Mucosa of rectum (tissue), 2 donors: ENCODE results near the gene HES2.
"Not testable (repeated sequence)": the region's sequence is repeated elsewhere in the genome, so short reads cannot be mapped to it uniquely, and the experiment has no call there.

Experiments
- H3K27ac ChIP-seq, 2 donors: one replicate each; pipeline ENCODE4 v1.7.0; 2013; ENCODE audit warnings: inconsistent platforms in 2 of 2, low read depth in 2 of 2, low read length in 2 of 2
- H3K27me3 ChIP-seq, 2 donors: one replicate each; pipeline ENCODE4 v1.7.0; 2013; ENCODE audit warnings: low read length in 2 of 2; ENCODE audit not compliant: control insufficient read depth in 2 of 2, insufficient read depth in 2 of 2
- H3K36me3 ChIP-seq, 2 donors: one replicate each; pipeline ENCODE4 v1.7.0; 2013; ENCODE audit warnings: low read length in 2 of 2; ENCODE audit not compliant: control insufficient read depth in 2 of 2, insufficient read depth in 2 of 2
- H3K4me1 ChIP-seq, 2 donors: one replicate each; pipeline ENCODE4 v1.7.0; 2013; ENCODE audit warnings: low read length in 2 of 2, mild to moderate bottlenecking in 1 of 2; ENCODE audit not compliant: control insufficient read depth in 2 of 2, insufficient read depth in 2 of 2
- H3K4me3 ChIP-seq, 2 donors: one replicate each; pipeline ENCODE4 v1.7.0; 2013; ENCODE audit warnings: low read length in 2 of 2
- H3K9ac ChIP-seq, 2 donors: one replicate each; pipeline ENCODE4 v1.7.0; 2013; ENCODE audit warnings: low read length in 2 of 2, low read depth in 1 of 2, mild to moderate bottlenecking in 1 of 2
- H3K9me3 ChIP-seq, 2 donors: one replicate each; pipeline ENCODE4 v1.7.0; 2013; ENCODE audit warnings: low read length in 2 of 2; ENCODE audit not compliant: control insufficient read depth in 2 of 2
- donor health status: healthy.
- donor health status: Normal muscosa, but diverticular disease.

Gene HES2

DNA sequence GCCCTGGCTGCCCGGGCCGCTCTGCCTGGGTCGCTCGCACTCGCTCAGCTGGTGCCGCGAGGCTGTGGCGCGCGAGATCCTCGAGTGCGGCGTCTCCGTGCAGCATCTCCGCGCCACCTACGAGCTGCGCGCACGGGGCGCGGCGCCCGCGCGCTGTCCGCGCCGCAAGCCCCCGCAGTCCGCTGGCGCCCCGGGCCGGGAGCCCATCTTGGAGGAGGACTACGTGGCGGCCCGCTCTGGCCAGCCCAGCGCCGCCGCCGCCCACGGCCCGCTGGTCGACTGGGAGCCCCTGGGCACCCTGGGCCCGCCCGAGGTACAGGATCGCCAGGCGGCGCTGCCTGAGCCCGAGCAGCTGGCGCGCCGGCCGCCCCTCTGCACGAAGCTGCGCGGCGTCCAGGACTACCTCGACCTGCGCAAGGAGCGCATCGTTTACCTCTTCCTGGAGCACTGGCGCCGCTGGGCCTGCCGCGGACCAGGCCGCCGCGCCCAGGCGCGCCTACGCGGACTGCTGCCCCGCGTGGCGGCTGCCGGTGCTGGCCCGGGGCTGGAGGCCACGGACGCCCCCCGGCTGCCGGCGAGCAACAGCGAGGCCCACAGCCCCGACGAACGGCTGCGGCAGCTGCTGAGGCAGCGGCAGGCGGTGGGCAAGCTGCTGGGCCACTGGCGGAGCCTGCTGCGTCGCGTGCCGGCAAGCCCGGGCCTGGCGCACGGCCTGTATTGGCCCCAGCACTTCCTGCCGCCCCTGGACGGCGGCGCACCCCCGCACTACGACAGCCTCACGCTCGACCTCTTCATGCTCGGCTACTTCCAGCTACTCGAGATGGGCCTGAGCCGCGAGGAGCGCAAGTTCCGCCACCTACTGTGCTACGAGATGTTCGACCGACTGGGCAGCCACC lies 35.4 kb upstream of the HES2 start:
- H3K9ac ChIP-seq: no peak overlapping the region
- no peaks in the 10 kb centered on the region for H3K27me3 ChIP-seq
- no peak overlapping the region for H3K27ac ChIP-seq
- no peaks in the 10 kb centered on the region for H3K9me3 ChIP-seq
- H3K36me3 ChIP-seq: peaks cover 0 to 7% of the 10 kb centered on the region in 2 donors
- peaks cover 3 to 13% of the 10 kb centered on the region in 2 donors for H3K4me1 ChIP-seq
- no peak overlapping the region for H3K4me3 ChIP-seq

DNA sequence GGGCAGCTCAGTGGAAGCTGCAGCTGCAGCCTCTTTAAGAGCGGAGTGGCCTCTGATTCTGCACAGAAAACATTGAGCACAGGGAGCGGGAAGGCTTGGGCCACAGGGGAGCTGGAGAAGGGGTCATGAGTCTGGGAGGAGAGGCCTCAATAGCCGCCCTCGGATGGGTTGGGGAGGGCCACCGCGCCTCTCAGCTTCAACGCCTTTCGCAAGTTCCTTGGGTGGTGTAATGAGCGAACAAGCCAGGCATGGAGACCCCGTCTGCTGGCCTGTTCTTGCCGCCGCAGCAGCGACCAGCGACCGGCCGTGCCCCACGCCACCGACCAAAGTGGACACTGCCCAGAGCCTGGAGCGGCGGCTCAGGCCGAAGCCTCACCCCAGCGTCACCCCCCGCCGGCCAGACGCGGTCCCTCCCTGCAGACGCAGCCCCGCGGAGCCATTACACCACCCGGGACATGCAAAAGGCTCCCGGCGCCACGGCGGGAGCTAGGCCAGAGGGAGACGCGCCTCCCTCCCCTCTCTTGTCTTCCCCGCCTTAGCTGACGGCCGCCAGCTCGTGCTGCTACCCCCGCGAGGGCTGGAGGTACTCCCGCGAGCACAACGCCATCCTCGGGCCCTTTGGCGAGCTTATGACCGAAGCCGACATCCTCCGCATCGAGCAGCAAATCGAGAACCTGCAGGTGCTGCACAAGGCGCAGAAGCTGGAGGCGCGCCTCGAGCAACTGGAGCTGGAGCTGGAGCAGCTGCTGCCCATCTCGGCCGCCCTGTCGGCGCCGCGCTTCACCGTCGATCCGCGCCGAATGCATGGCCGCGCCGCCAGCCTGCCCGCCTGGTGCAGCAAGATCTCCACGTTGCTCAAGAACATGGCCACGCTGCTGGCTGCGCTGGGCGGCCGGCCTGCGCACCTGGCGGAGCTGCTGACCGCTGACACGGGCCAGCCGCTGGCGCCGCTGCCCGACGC lies 34.5 kb upstream of the HES2 start:
- not testable (repeated sequence) for H3K36me3 ChIP-seq, H3K9ac ChIP-seq, H3K9me3 ChIP-seq, H3K27ac ChIP-seq, H3K4me3 ChIP-seq, H3K27me3 ChIP-seq
- peaks cover 12 to 23% of the 10 kb centered on the region in 2 donors for H3K4me1 ChIP-seq

DNA sequence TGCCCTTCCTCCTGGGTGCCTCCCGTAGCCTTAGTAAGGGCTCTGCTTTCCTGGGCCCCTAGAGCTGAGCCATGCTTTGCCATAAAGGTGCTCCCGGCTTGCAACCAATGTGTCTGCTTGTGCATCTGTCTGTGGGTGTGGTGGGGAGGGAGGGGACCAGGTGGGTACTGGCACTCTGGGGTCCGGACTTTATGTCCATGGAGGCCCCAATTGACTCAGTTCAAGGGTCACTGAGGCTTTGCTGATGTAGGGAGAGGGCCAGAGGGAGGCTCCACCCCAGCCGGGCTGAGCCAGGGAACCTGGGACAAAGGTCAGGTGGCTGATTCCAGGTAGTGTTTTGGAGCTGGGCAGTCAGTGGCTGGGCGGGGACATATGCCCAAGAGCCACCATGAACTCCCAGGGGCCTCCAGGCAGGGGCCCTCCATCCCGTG lies 31.2 kb upstream of the HES2 start:
- H3K4me3 ChIP-seq: peak overlapping the region; percentile 17 to 44

DNA sequence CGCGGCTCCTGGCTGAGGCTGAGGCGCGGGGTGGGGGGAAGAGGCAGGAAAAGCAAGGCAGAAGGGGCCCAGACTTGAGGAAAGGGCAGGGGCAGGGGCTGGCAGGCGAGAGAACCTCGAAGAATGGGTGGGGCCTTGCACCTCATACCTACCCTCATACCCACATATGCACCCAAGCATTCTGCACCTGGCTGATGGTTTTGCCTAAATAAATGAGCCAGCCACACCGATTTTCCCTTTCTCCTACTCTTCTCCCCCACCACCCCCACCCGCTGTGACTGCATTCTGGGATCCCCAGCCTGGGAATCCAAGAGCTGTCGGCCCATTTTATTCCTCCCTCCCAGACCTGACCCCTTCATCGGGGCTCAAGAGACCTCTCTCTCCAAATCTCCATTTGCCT lies 30.8 kb upstream of the HES2 start:
- H3K27me3 ChIP-seq, H3K9me3 ChIP-seq, H3K36me3 ChIP-seq: not testable (repeated sequence)
- Histone ChIP-seq H3K27ac (peak overlapping the region; percentile 57 to 80), H3K4me3 (peak overlapping the region; percentile 17 to 44), H3K9ac (peak overlapping the region in 1 of 2 donors; percentile 30), H3K4me1 (peaks cover 14 to 36% of the 10 kb centered on the region in 2 donors)

More for the DNA sequence above, 31.2 kb upstream of the HES2 start:
- H3K9me3 ChIP-seq: no peaks in the 10 kb centered on the region
- peak overlapping the region in 1 of 2 donors; percentile 30 for H3K9ac ChIP-seq
- peaks cover 14 to 36% of the 10 kb centered on the region in 2 donors for H3K4me1 ChIP-seq
- H3K27me3 ChIP-seq: no peaks in the 10 kb centered on the region
- H3K36me3 ChIP-seq: no peaks in the 10 kb centered on the region
- peak overlapping the region; percentile 57 to 80 for H3K27ac ChIP-seq

DNA sequence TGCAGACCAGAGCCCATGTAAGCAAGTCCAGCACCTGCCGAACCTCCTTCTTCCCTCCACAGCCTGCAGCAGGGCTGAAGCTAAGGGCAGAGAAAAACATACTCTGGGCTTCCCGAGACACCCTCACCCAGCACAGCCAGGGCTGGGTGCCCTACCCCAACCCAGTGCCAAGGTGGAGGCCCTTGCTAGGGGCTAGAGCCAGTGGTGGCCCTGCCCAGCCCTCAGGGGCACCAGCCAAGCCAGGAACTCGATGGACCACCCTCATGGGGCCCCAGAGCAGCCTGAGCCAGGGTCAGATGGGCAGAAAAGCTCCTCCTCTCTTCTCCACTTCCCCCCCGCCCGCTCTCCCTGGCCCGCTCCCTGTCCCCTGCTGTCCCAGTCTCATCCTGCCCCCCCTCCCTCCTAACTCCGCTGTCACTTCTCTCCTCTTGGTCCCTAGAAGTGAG lies 30.3 kb upstream of the HES2 start:
- Histone ChIP-seq H3K4me1 (peaks cover 14 to 36% of the 10 kb centered on the region in 2 donors), H3K36me3 (no peaks in the 10 kb centered on the region), H3K9me3 (no peaks in the 10 kb centered on the region), H3K9ac (no peak overlapping the region), H3K4me3 (no peak overlapping the region), H3K27me3 (no peaks in the 10 kb centered on the region), H3K27ac (peak overlapping the region; percentile 57 to 80)

DNA sequence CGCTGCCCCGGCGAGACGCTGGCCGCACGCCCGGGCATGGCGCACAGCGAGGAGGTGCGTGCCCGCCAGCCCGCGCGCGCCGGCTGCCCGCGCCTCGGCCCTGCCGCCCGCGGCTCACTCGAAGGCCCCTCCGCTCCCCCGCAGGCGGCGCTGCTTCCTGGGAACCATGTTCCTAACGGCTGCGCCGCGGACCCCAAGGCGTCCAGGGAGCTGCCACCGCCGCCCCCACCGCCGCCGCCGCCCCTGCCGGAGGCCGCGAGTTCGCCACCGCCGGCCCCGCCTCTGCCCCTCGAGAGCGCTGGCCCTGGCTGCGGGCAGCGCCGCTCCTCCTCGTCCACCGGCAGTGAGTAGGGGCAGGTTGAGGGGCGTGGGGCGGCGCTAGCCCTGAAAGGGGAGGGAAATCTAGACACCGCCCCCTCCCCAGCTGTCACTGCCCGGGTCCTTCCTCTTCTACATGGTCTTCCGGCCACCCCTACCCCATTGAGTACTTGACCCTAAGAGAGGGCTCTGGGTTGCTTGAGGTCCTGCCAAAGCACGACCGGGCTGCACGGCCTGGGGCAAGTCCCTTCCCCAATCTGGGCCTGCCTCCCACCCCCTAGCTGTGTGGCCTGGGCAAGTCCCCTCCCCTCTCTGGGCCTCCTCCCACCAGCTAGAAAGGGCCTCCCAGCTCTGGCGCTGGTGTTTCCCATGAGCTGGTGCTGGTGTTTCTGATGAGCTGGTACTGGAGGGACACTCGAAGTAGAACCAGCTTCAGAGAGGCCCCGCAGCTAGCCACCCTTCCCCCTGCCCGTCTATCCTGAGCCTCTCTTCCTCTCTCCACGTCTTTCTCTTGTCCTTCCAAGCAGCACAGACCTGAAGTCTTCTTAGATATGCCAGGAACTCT lies 29.3 kb upstream of the HES2 start:
- H3K36me3 ChIP-seq: no peaks in the 10 kb centered on the region
- H3K4me3 ChIP-seq: peak overlapping the region in 1 of 2 donors; percentile 57
- H3K27me3 ChIP-seq: no peaks in the 10 kb centered on the region
- peaks cover 14 to 36% of the 10 kb centered on the region in 2 donors for H3K4me1 ChIP-seq
- peak overlapping the region; percentile 57 to 80 for H3K27ac ChIP-seq
- peak overlapping the region in 1 of 2 donors; percentile 59 for H3K9ac ChIP-seq
- no peaks in the 10 kb centered on the region for H3K9me3 ChIP-seq

DNA sequence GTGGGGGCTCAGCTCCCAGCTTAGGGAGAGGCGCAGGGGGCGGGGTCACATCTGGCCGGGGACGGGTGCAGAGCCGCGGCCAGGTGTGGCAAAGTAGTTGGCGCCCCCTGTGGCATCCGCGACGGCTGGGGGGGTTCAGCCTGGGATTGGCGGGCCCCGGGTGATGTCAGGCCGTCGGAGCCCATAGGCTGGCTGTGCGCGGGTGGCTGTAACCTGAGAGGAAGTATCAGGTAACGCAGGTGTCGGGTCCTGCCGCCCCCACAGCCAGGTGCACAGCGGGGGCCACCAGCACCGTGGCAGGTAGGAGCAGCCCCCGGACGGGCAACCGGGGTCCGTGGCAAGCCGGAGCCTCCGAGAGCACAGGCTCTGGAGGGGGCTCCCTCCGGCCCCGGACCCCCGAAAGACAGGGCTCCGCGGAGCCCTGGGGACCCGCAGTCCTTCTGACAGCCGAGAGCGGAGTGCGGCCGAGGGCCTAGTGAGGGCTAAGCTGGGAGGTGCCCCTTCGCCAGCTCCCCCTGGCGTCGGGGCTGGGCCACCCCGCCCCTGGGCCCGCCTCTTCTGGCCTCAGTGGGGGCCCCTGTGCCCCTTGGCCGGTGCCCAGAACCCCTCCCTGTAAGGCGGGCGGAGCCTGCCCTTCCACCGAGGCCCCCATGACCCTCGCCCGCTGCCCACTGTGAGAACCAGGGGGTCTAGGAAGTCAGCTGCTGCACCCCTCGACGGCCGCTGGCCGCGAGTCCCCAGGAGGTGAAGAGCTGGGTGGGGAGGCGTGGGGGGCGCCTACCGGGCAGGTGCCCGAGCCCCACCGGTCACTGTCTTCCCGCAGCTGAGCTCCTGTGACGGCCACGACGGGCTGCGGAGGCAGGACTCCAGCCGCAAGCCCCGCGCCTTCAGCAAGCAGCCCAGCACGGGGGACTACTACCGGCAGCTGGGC lies 28.4 kb upstream of the HES2 start:
- Histone ChIP-seq H3K9ac (peak overlapping the region in 1 of 2 donors; percentile 62), H3K9me3 (no peaks in the 10 kb centered on the region), H3K27ac (peak overlapping the region; percentile 55 to 80), H3K4me3 (peak overlapping the region; percentile 26 to 57), H3K27me3 (peaks cover 0 to 1% of the 10 kb centered on the region in 2 donors), H3K4me1 (peaks cover 14 to 36% of the 10 kb centered on the region in 2 donors), H3K36me3 (no peaks in the 10 kb centered on the region)

DNA sequence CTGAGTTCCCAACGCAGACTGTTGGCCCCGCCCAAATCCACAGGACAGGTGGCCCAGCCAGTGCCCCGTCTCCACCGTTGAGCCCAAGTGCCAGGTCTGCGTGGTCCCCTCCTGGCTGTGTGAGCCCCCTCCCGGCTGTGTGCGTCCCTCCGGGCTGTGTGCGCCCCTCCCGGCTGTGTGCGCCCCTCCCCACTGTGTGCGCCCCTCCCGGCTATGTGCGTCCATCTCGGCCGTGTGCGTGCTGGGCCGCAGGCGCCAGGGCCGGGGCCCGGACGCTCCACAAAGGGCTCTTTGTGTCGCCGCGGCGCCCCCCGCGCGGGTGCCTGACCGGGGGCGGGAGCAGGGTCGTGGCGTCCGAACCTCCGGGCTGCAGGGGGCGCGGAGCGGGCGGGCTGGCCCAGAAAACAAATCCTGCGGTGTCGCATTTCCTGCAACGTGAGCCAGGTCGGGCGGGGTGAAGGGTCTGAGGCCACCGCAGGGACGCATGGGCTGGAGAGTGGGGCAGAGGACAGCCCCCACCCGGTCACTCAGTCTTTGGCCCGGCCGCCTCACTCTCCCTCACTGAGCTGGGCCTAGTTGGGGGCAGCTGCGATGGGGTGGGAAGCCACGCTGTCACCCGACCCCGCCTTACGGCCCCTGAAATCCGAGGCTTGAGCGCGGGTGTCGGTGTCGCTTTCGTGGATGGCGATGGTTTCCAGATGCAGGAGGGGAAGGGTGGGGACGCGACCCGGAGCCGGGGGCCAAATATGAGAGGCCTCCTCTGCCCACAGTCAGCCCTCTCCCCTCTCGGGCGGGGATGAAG lies 27.5 kb upstream of the HES2 start:
- H3K9ac ChIP-seq: peak overlapping the region in 1 of 2 donors; percentile 62
- H3K9me3 ChIP-seq: no peaks in the 10 kb centered on the region
- H3K4me3 ChIP-seq: peak overlapping the region in 1 of 2 donors; percentile 57

More for the DNA sequence above, 27.5 kb upstream of the HES2 start:
- H3K27me3 ChIP-seq: peaks cover 0 to 1% of the 10 kb centered on the region in 2 donors
- H3K36me3 ChIP-seq: no peaks in the 10 kb centered on the region
- peaks cover 14 to 36% of the 10 kb centered on the region in 2 donors for H3K4me1 ChIP-seq
- H3K27ac ChIP-seq: peak overlapping the region in 1 of 2 donors; percentile 9
